ENCODE results near the gene SIAH1.

DNA sequence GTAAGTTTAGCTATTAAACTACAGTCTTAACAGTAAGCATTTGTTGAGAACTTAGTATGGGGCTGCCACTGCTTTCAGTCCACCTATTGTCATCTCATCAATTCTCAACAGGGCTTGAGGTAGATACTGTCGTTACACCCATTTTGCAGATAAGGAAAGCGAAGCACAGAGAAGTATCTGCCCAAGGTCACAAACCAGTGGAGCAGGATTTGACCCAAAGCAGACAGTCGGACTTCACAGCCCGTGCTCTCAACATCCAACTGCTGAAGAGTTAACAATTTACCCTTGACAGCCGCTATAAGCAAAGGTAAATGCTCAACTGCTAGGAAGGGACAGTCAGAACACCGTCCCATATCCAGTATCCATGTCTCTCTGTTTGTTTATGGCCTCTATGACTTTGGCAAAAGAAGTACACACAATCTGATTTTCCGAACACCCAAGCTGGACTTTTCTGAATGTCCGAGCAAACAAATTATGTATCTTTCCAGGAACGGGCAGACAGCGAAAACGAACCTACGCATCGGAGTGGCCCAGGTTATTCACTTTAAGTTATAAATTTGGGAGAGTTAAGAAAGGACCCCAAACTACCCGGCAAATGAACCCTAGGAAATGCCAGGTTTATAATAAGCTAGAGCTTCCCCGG lies 1.2 kb downstream of the SIAH1 start:
- TF ChIP-seq POLR2AphosphoS5 (IDR thresholded peaks at IDR 0.05; ENCODE audit: borderline replicate concordance, low read depth, low read length) = no peak
- no peak for TF ChIP-seq FOXP2 (optimal IDR thresholded peaks at IDR 0.05; ENCODE audit: control extremely low read depth, extremely low read length, insufficient read depth)
